GM12892 (cell line): ENCODE measurements around the gene JAG2.

Experiments used
- POLR2A ChIP-seq: IDR thresholded peaks from 2 replicates; pipeline ENCODE4 v1.6.1; 2011; ENCODE audit warnings: low read depth, low read length, control low read depth
- POLR2AphosphoS5 ChIP-seq: IDR thresholded peaks from 2 replicates; pipeline ENCODE4 v1.6.1; 2011; ENCODE audit warnings: low read depth, low read length, control low read depth
- TAF1 ChIP-seq: IDR thresholded peaks from 2 replicates; pipeline ENCODE4 v1.6.1; 2011; ENCODE audit warnings: low read depth, mild to moderate bottlenecking, control low read depth, low read length, borderline replicate concordance

GRCh38 chr14:105211086-105211757 lies 42.6 kb upstream of the JAG2 start:
- TF ChIP-seq POLR2AphosphoS5 (no peak), TAF1 (no peak), POLR2A (no peak)
